Activated CD8-positive, alpha-beta memory T cell treated with anti-CD3 and anti-CD28 coated beads, Interleukin-2, amount 50 U/mL, for 24 hours (primary cell): ENCODE results near the gene HTRA3.
"Not testable (repeated sequence)": the region's sequence is repeated elsewhere in the genome, so short reads cannot be mapped to it uniquely, and the experiment has no call there.

Experiments used
- DNase-seq: peaks from one replicate; pipeline ENCODE4 v3.0.0-alpha.2; 2020; ENCODE audit errors: extremely low read depth

The HTRA3 gene

DNA sequence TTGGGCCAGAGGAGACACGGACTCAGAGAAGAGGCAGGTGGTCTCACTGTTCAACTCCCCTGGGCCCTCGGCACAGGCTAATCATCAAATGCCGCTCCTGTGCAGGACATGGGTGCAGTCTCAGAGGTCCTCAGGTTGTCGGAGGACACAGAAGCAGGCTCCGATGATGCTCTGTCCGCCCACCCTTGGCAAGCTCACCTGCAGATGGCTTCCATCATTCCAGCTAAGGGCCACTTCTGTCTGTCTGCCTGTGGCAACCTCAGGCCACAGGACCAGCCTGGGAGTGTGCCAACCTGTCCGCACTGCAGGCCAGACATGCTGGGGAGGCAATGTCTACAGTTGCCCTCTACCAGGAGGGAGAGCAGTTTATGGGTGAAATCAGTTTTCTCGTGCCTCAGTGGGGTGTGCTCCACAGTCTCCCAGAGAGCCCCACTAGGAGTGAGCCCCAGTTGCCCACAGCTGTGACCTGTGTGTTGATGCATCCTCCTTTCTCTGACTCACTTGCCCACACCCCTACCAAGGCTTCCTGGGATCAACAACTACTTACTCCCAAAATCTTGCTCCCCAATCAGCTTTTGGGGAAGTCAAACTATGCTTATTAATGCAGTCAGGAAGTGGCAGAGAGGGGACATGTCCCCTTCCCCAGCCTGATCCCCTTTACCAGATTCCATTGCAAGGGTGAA is 55.9 kb downstream of the HTRA3 start:
- DNase-seq: no peak

DNA sequence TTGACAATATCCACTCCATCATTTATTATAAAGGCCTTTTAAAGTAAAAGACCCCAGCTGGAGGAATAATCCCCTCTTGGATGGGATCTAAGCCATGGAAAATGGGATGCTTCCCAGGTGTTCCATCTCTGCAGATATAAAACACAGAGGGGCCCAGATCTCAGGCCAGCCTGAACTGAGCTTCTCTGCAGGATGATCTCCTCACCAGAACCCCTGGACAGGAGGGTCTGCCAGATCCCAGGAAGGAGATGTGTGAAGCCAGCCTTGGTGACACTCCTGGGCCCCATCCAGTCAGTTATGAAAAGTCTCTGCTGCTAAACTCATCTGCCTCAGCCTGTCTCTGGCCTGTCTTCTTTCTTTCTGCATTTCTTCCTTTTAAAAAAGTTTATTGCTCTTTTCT is 56.7 kb downstream of the HTRA3 start:
- no peak for DNase-seq

DNA sequence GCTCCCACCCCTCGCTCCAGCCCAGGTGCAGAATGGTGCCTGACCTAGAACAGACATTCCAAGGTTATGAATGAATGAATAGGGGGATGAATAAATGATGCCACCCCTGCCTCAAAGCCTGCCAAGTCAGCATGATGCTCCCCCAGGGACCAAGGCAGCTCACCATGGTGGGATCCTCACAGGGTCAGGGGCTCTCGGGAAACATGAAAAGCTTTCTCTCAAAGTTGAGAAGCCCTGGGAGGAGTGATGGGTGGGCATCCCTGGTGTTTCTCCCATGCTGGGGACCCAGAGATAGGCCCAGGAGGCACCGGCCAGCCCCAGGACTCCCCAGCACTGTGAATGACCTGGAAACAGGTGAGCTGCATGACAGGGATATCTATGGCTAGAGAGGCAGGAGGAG is 58.9 kb downstream of the HTRA3 start:
- no peak for DNase-seq

DNA sequence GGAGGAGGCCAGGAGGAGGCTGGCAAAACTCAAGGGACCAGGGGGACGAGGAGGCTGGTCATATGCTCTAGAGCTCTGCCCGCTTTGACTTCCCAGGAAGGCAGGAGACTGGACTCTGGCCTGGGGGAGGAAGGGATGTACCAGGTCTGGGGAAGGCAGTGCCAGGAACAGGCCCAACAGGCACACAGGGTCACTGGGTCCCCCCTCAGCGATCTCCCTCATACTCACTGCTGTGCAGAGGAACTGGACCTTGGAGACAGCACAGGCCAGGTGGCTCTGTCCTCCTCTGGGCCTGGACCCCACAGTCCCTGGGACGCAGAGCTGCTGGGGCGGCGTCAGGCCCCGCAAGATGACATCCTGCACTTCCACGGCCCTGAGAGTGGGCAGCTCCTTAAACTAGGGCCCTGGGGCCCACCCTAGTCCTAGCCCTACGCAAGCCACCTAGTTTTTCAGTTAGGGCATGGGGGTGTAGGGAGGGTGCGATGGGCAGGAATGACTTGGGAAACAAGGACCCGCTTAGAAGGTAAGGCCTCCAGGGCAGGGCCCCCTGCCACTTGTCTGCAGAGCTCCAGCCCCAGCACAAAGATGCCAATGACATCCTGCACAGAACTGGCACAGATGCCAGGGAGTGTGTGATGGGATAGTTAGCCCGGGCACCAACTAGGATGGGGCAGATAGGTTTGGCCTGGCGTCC is 59.5 kb downstream of the HTRA3 start:
- no peak for DNase-seq

DNA sequence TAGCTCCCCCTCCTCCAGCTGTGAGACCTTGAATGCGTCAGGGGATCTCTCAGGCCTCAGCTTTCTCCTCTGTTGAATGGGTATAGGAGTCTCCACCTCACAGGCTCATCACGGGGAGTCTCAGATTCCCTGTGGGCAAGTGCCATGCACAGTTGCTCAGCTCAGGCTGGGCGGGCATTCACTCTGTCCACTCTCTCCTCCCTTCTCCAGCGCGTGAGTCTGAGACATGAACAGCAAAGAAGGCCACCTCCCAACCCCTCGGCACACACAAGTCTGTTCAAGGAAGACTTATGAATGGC is 60.0 kb downstream of the HTRA3 start:
- DNase-seq: no peak

DNA sequence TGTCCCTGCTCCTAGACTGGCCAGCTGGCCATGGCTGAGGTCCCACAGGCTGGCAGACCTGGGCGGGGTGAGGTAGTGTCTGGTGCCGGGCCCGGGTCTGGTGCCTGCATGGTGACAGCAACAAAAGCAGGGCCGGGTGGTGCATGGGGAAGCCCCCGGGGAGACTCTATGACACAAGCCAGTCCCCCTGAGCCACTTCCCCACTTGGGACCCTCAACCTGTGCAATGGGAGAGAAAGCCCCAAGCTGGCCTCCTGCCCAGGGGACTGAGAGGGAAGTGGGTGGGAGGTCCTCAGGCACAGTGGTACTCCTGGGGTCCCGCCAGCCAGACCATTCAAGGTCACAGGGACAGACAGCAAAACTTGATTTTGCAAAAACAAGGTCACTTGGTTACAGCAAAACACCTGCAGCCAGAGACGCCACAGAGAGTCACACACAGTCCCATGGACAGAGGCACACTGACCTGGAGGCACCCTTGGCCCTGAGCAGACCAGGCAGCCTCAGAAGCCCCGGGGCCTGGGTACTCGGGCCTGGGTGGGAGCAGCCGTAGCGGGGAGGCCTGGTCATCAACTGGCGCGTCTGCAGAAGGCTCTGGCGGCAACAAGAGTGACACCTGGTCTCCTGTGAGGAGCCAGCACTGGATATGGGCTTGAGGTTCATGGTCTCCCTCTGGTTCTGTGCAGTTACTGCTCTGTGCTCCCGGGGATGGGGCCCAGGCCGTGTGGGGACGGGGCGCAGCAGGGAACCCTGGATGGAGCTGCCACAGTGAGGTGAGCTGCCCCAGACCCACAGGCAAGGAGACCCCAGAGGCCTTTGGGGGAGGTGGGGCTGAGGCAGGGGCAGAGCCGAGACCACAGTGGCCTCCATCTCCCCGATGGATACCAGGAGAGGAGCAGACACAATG is 60.6 kb downstream of the HTRA3 start:
- no peak for DNase-seq

DNA sequence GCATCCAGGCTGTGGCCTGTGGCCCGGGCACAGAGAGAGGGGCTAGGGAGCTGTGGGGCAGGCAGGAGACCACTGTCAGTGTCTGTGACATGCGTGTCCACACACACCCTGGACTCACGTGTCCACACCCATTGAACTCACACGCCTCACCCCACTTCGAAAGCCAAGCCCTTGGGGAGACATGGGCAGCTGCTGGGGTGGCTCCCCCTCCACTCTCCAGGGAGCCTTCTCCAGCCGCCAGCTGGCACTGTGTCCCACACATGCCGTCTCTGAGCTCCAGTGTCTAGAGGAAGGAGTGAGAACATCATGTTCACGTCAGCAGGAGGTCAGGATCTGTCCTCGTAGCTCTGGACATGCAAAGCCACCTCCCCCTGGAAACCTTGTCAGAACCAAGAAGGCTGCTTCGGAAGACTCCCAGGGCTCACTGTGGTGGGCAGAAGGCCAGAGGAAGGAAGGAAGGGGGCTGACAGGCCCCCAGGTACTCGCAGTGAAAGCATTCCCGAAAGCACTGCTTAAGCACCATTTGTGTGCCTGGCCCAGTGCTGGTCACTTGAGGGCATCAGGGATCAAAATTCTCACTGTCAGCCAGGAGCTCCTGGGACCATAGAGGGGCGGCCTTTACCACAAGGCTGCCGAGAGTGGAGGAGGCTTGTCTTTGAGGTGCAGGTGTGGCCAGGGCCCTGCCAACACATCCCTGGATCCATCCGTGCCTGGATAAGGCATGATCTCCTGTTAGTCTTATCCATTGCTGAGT is 61.4 kb downstream of the HTRA3 start:
- no peak for DNase-seq

DNA sequence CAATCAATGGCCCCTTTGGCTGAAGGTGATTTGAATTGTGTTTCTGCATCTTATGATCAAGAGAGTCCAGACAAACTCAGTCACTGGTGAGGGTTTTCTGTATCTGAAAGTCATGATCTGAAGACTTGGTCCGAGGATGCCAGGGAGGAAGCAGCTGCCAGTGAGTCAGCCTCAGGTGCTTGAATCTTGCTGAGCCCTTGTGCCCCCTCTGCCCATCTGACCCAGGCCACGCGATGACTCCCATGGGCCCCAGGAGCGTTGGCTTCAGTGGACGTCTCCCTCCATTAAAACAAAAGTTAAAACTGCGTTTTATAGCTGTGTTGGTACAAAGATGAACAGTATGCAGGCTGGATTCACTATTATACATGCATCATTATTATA is 62.0 kb downstream of the HTRA3 start:
- no peak for DNase-seq

DNA sequence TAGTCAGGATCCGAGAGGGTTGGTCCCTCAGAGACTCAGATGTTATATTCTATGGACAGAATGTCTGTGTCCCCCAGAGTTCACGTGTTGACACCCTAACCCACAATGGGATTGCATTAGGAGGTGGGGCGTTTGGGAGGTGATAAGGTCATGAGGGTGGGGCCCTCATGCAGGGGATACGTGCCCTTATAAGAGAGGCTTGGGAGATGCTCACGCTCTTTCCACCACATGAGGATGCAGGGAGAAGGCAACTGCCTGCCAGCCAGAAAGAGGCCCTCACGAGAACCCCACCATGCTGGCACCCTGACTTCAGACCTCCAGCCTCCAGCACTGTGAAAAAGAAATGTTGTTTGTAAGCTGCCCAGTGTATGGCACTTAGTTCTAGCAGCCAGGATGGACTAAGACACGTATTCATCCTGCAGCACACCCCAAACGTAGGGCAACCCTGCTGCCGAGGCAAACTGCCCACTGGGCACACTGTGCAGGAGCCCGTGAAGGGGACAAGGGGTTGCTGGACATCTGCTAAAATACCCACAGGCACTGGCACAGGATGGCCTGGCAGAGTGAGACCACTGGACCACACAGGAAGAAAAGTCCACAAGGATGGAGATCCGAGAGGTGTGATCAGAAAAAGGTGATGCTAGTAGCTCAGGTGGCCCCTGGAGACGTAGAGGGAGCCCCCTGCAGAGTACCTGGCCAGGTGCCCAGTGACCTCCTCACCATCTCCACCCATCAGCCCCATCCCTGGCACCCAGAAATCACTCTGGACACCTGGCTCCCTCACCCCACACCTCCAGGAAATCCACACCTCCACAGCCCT is 62.7 kb downstream of the HTRA3 start:
- no peak for DNase-seq

DNA sequence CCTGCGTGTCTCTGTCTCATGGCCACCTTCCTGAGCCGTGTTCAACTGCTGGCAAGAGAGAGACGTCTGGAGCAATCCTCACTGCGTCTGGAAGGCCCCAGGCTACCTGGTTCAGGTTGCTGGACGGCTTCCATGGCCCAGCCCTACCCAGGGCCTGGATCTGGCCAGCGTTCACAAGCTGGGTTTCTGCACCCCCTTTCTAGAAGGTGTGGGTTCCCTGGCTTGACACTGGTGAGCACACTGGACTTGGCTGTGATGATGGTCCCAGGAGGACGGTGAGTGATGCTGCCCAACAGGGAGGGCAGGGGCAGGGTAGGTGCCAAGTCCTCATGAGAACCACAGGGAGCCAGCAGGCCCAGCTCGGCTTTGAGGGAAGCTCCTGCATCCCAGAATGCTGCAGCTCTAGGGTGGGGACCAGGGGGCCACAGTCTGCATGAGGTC is 63.4 kb downstream of the HTRA3 start:
- no peak for DNase-seq

DNA sequence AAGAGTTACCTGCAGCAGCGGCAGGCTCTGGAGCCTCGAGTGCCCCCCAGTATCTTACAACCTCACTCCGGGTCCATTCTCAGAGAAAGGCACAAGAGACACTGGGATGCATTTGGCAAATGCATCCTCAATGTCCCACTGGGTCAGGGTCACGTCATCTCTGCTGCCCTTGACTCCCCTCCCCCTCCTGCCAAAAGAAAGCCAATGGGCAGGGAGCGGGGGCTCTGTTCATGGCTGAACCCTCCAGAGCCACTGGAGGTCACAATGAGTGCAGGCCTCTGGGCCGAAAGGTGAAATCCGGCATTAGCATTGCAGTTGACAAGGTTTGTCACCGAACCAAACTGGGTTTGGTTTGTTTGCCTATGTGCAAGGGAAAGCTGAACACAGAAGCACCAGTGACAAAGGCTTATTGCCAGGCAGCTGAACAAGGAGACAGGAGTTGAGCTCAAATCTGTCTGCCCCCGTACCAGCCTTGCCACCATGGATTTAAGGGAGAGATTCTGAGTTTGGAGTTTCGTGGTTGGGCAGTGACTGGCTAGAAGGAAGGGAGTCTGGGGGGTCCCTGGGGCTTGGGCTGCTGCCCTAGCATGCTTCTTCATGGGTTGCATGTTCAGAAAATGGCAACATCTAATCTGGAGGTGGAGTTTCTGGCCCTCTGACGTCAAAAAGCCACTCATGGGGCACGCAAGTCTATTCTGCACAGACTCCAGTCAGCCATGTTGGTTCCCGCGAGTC is 64.3 kb downstream of the HTRA3 start:
- DNase-seq: no peak

DNA sequence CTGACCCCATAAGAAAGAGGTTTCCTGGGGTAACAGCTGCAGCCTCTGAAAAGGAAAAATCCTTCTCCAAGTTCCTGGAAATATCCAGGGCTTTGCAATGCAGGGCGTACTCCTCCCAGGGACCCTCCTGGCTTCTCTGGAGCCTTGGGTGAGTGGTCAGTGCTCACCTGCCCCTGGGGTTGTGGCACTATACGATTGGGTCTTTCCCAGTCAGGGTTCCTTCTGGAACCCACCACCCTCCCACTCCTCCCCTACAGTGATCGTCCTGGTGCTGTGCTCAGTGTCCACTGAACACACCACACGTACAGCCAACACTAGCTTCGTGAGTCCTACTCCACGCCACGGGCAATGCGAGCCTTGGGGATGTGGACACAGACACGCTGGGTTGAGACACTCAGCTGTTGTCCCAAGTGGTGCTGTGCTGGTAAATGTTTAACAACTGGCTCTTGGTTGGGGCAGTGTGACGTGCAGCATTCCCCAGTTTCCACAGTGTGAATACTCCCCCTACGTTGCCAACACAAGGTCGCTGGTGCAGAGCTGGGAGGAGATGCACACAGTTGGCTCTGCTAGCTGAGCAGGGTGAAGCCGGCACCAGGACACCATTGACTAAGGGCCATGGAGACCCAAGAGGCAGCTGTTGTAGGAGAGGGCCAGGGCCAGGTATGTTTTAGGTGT is 65.4 kb downstream of the HTRA3 start:
- no peak for DNase-seq

DNA sequence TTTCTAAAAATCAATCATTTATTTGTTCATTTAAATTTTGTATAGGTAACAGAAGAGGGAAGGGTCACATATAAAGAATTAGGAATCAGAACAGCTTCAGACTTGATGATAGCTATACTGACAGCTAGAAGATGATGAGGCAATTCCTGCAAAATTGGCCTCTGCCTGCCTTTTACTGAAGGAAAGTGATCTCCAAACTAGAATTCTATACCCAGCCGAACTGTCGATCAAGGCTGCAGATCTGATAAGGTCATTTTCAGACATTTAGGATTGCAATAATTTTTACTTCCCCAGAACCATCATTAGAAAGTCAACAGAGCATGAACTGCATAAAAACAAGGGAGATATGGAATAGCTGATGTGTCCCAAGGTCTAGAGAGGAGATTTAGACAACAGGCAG is 66.3 kb downstream of the HTRA3 start:
- DNase-seq: no peak

DNA sequence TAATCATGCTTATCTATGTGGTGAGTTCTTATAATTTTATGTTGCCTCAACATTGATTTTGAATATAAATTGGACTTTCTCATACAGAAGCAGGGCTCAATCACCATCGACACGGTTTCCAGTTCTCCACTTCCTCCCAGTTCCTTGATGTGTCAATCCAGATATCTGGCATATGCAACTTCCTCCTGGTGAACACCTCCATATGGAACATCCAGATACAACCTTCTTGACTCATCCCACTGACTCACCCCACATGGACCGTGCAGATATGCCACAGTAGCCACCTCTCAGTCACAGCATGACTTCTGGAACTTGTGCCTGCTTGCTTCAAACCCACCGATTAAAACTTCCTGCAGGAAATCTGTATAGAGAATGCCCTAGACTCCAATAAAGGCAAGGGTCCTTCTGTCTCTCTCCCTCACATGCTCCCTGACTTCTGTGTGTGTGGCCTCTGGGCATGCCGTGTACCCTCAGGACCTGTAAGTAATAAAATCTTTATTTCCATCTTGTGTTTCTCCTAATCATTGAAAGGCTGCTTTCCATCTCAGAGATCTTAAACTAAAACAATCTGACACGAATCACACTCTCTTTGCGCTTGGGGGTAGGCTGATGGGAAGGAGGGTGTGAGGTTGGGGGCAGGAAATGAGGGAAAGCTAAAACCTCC is 67.0 kb downstream of the HTRA3 start:
- no peak for DNase-seq

DNA sequence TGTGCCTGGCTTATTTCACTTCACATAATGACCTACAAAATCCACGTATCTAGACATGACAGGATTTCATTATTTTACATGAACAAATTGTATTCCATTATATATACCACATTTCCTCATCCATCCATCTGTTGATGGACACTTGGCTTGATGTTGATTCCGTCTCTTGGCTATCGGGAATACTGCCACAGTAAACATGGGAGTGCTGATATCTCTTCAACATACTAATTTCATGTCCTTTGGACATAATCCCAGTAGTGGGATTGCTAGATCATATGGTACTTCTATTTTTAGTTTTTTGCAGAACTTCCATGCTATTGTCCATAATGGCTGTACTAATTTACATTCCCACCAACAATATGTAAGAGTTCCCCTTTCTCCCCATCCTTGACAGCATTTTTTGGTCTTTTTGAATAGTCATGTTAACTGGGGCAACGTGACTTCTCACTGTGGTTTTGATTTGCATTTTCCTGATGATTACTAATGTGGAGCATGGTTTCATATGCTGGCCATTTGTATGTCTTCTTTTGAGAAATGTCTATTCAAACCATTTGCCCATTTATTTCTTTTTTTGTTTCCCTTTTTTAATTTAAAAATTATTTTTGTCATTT is 68.9 kb downstream of the HTRA3 start:
- no peak for DNase-seq

DNA sequence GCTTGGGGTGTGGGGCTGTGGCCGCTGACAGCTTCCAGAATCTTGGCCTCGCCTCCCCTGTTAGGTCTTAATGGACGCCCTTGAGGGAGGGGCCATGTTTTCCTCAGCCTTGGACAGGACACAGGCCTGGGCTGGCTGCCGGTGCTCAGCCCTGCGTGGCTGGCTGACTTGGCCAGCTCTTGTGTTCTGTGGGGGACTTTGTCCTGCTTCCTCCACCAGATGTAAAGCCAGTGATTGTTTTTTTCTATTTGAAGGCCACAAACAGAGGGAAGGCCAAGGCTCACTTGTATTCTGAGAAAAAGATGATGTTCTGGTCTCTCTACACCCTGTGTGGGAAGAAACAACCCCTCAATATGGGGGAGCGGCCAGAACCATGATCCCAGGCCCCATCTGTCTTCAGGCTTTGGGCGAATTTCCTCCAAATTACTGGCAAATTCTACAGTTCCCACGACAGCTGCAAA is 71.3 kb downstream of the HTRA3 start:
- DNase-seq: no peak

DNA sequence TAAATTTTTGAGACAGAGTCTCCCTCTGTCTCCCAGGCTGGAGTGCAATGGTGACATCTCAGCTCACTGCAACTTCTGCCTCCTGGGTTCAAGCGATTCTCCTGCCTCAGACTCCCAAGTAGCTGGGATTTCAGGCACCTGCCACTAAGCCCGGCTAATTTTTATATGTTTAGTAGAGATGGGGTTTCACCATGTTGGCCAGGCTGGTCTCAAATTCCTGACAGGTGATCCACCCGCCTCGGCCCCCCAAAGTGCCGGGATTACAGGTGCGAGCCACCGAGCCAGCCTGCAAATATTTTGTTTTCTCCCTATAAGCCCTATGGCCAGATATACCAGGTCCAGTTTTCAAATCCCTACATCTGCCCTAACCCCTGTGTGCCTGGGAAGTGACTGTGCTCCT is 71.7 kb downstream of the HTRA3 start:
- DNase-seq: not testable (repeated sequence)

DNA sequence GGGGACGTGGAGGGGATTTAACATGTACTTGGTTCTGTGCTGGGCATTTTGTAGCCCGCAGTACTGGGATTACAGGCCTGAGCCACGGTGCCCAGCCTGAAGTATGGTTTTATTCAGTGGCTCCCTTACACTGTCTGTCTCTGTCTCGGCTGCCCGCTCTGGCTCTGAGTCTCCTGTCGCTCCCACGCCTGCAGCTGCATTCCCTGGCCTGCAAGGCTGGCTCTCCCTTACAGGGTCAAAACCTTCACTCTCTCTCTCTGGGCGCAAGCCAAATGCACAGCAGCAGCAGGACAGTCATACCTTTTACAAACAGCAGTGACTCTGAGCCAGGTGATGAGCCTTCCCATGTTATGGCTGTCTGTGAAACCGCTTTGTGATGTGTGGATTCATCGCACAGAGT is 72.1 kb downstream of the HTRA3 start:
- no peak for DNase-seq
